Adrenal gland (tissue), 12 donors: ENCODE data around the gene SYNGR4. TPM values are rescaled to one million over a fixed set of nuclear protein-coding genes. Genes with fewer than 3 reads are reported as not detected.
A peak's percentile ranks its signal among the peaks of the same experiment; 100 is the strongest.

Experiments
- DNase-seq, 7 donors: peaks; one replicate each; pipeline ENCODE4 v3.0.0-alpha.2; 2019 to 2020
- H3K27ac ChIP-seq, 5 donors: fragments of 200-600 bp; sonication (generic) in 4 of 5; 1 replicate in 3 of 5; 2 replicates in 2 of 5; pipeline versions ENCODE4 v1.5.1 to v1.8.0; 2016 to 2020; ENCODE audit warnings: mild to moderate bottlenecking in 1 of 5
- H3K27me3 ChIP-seq: fragments of 200-600 bp; 2 replicates; pipeline ENCODE4 v1.8.0; 2021
- H3K36me3 ChIP-seq, 2 donors: fragments of 200-600 bp; replicated peaks in 1 of 2; 1 replicate in 1 of 2; 2 replicates in 1 of 2; pipeline versions ENCODE4 v1.5.1 to v1.8.0; 2018 to 2022
- H3K4me1 ChIP-seq, 2 donors: fragments of 200-600 bp; replicated peaks in 1 of 2; 1 replicate in 1 of 2; 2 replicates in 1 of 2; pipeline versions ENCODE4 v1.5.1 to v1.8.0; 2018 to 2021
- H3K4me3 ChIP-seq, 4 donors: fragments of 200-600 bp; sonication (generic) in 3 of 4; one replicate each; pipeline ENCODE4 v1.5.1; 2016 to 2018
- H3K9me3 ChIP-seq, 3 donors: fragments of 200-600 bp; sonication (generic) in 1 of 3; replicated peaks in 1 of 3; 1 replicate in 2 of 3; 2 replicates in 1 of 3; pipeline versions ENCODE4 v1.5.1 to v1.8.0; 2016 to 2021
- CTCF ChIP-seq, 6 experiments: fragments of 450-650 bp in 4 of 6; fragments of 200-600 bp in 2 of 6; sonication (generic) in 1 of 6; IDR thresholded peaks; 1 replicate in 5 of 6; 2 replicates in 1 of 6; pipeline versions ENCODE4 v1.5.1 to v1.8.0; 2016 to 2021; ENCODE audit warnings: antibody characterized with exemption in 6 of 6, mild to moderate bottlenecking in 2 of 6, moderate library complexity in 1 of 6
- POLR2A ChIP-seq, 2 donors: fragments of 450-650 bp; IDR thresholded peaks; one replicate each; pipeline ENCODE4 v1.6.1; 2017; ENCODE audit warnings: antibody characterized with exemption in 2 of 2, mild to moderate bottlenecking in 2 of 2, moderate library complexity in 1 of 2
- WGBS, 4 donors: extraction: QIAGEN DNeasy Blood & Tissue Kit in 2 of 4; methylation state at CpG; one replicate each; pipeline versions ENCODE4 v1.1.5 to v1.1.7; 2013 to 2017; 5-methylcytosine and 5-hydroxymethylcytosine counted together
- intact Hi-C, 2 donors: fragments of 100-400 bp; cut with DNase I; formaldehyde crosslinking; loops; one replicate each; pipeline versions ENCODE4 v1.14.1 to v1.15.0; 2022 to 2023
- polyA plus RNA-seq, 3 donors: library from polyadenylated mRNA; stranded (reverse); fragments of 200-250 nt in 2 of 3; fragments of 350-450 nt in 1 of 3; fragmentation: Illumina TruSeq in 1 of 3; extraction: RNeasy Lipid Tissue Mini Kit (QIAGEN cat#74804) in 1 of 3; gene quantifications; one replicate each; pipeline ENCODE4 v1.2.3, GENCODE V29; 2013 to 2014
- total RNA-seq, 9 donors: library from RNA; depleted of rRNA in 4 of 9; stranded (reverse); fragments of >200 nt in 4 of 9; fragments of 120-200 nt in 1 of 9; fragmentation: NEBNext Ultra II Directional in 1 of 9; extraction: Animal tissue kit (Norgen Biotek cat#: 25700) in 1 of 9; gene quantifications; one replicate each; pipeline versions ENCODE4 v1.1.0 to v1.2.4, GENCODE V29; 2013 to 2023
- donor health status: healthy with polysubstance abuse.
- donor health status: Bipolar disorder and iron deficiency.
- donor health status: DM: yes; HTN: yes; CAD: no.
- donor health status: DM: no; HTN: no; CAD: no.
- donor health status: DM: no; HTN: no; CAD: no.
- donor health status: DM: yes; HTN: yes; CAD: no.

SYNGR4 gene
- total and polyA plus RNA-seq, 12 donors: 0.13 TPM; not detected in 11

GRCh38 chr19:48325265-48325910 is 38.8 kb upstream of the SYNGR4 start, which contains the start of gene EMP3:
TSS of gene EMP3 (plus strand) at chr19:48325552. CDS start at chr19:48326845, 1,293 bp downstream.
- H3K4me1 ChIP-seq: peaks cover 27 to 38% of the 10 kb centered on the region in 2 donors
- no peaks in the 10 kb centered on the region for H3K36me3 ChIP-seq
- H3K27ac ChIP-seq: peak within 1 kb of the TSS; percentile 56 to 90 (median 85)
- WGBS, 4 donors: 1 to 3% (median 2%) methylated on average over 22 of the region's 22 CpGs
- no peaks in the 10 kb centered on the region for H3K9me3 ChIP-seq
- peak; percentile 77 to 92 (median 90) for DNase-seq
- intact Hi-C loops: no loop called here
- H3K4me3 ChIP-seq: peak within 1 kb of the TSS in 3 of 4 donors; percentile 58 to 64 (median 61)
- TF ChIP-seq POLR2A (IDR thresholded peaks at IDR 0.05) (peak; percentile 16 to 75), CTCF (IDR thresholded peaks at IDR 0.05) (no peak)
- no peaks in the 10 kb centered on the region for H3K27me3 ChIP-seq

- Histone ChIP-seq H3K4me1 (peaks cover 25 to 39% of the 10 kb centered on the region in 2 donors), H3K4me3 (peak overlapping the region in 1 of 4 donors; percentile 55)
- intact Hi-C loops: no loop called here
Observed at GRCh38 chr19:48329167-48329891, 34.8 kb upstream of the SYNGR4 start.

GRCh38 chr19:48330012-48330681 is 34.0 kb upstream of the SYNGR4 start:
- Histone ChIP-seq H3K27me3 (no peaks in the 10 kb centered on the region), H3K4me1 (peaks cover 20 to 39% of the 10 kb centered on the region in 2 donors), H3K27ac (peak overlapping the region; percentile 20 to 82 (median 45)), H3K9me3 (no peaks in the 10 kb centered on the region), H3K4me3 (peak overlapping the region in 1 of 4 donors; percentile 55), H3K36me3 (no peaks in the 10 kb centered on the region)
- TF ChIP-seq CTCF (IDR thresholded peaks at IDR 0.05): no peak
- TF ChIP-seq POLR2A (IDR thresholded peaks at IDR 0.05): peak in 1 of 2 donors; percentile 36
- WGBS, 4 donors: 15 to 33% (median 25%) methylated on average over 19 to 41 of the region's 41 CpGs
- intact Hi-C loops: no loop called here
- peak; percentile 81 to 92 (median 86) for DNase-seq

More at GRCh38 chr19:48329167-48329891, 34.8 kb upstream of the SYNGR4 start:
- 63 to 74% (median 68%) methylated on average over 15 of the region's 15 CpGs for WGBS, 4 donors
- H3K36me3 ChIP-seq: no peaks in the 10 kb centered on the region
- TF ChIP-seq POLR2A (IDR thresholded peaks at IDR 0.05): no peak
- TF ChIP-seq CTCF (IDR thresholded peaks at IDR 0.05): no peak
- H3K27ac ChIP-seq: peak overlapping the region in 3 of 5 donors; percentile 45 to 82 (median 81)
- no peaks in the 10 kb centered on the region for H3K27me3 ChIP-seq
- no peaks in the 10 kb centered on the region for H3K9me3 ChIP-seq
- DNase-seq: peak in 5 of 7 donors; percentile 42 to 62 (median 48)

GRCh38 chr19:48332351-48332661 is 31.9 kb upstream of the SYNGR4 start:
- WGBS, 4 donors: 15 to 39% (median 31%) methylated on average over 6 of the region's 6 CpGs
- DNase-seq: no peak
- H3K4me1 ChIP-seq: peaks cover 9 to 27% of the 10 kb centered on the region in 2 donors
- intact Hi-C loops: no loop called here
- no peaks in the 10 kb centered on the region for H3K27me3 ChIP-seq
- no peak for TF ChIP-seq POLR2A (IDR thresholded peaks at IDR 0.05)
- peak overlapping the region in 4 of 5 donors; percentile 52 to 84 (median 77) for H3K27ac ChIP-seq
- H3K4me3 ChIP-seq: peak overlapping the region in 1 of 4 donors; percentile 44
- no peaks in the 10 kb centered on the region for H3K36me3 ChIP-seq
- H3K9me3 ChIP-seq: no peaks in the 10 kb centered on the region
